Neutrophil (primary cell): ENCODE data around the gene CDR2.

Source experiments
- H3K27ac ChIP-seq: fragments of 200-600 bp; sonication (generic); 2 replicates; pipeline ENCODE4 v1.5.1; 2016; ENCODE audit warnings: mild to moderate bottlenecking, moderate library complexity
- H3K27me3 ChIP-seq: fragments of 200-600 bp; sonication (generic); 2 replicates; pipeline ENCODE4 v1.6.0; 2016; ENCODE audit warnings: mild to moderate bottlenecking
- H3K36me3 ChIP-seq: fragments of 200-600 bp; sonication (generic); 2 replicates; pipeline ENCODE4 v1.5.1; 2017
- H3K4me1 ChIP-seq, 2 experiments: fragments of 200-600 bp in 1 of 2; sonication (generic) in 1 of 2; 1 replicate in 1 of 2; 2 replicates in 1 of 2; pipeline versions ENCODE4 v1.5.1 to v1.6.1; 2013 to 2016; ENCODE audit warnings: low read depth in 1 of 2, low read length in 1 of 2, mild to moderate bottlenecking in 1 of 2, moderate library complexity in 1 of 2; ENCODE audit not compliant: control insufficient read depth in 1 of 2, insufficient read depth in 1 of 2
- H3K4me3 ChIP-seq, 2 experiments: fragments of 200-600 bp in 1 of 2; sonication (generic) in 1 of 2; 1 replicate in 1 of 2; 2 replicates in 1 of 2; pipeline ENCODE4 v1.5.1; 2013 to 2016; ENCODE audit warnings: low read depth in 1 of 2, low read length in 1 of 2, mild to moderate bottlenecking in 1 of 2, moderate library complexity in 1 of 2
- H3K9me3 ChIP-seq: fragments of 200-600 bp; sonication (generic); 2 replicates; pipeline ENCODE4 v1.5.1; 2016
- CTCF ChIP-seq: fragments of 200-600 bp; sonication (generic); IDR thresholded peaks from 2 replicates; pipeline ENCODE4 v1.5.1; 2016; ENCODE audit warnings: antibody characterized with exemption

CDR2 gene

GRCh38 chr16:22342082-22342481 is 32.3 kb downstream of the CDR2 start:
- H3K9me3 ChIP-seq, result no peaks in the 10 kb centered on the region
- no peak overlapping the region for H3K4me3 ChIP-seq
- H3K27me3 ChIP-seq, result no peaks in the 10 kb centered on the region
- H3K36me3 ChIP-seq, result peaks cover 9% of the 10 kb centered on the region
- no peaks in the 10 kb centered on the region for H3K4me1 ChIP-seq
- no peak for TF ChIP-seq CTCF
- H3K27ac ChIP-seq, result no peak overlapping the region

GRCh38 chr16:22340945-22341344 is 33.5 kb downstream of the CDR2 start:
- H3K27me3 ChIP-seq, result no peaks in the 10 kb centered on the region
- no peaks in the 10 kb centered on the region for H3K36me3 ChIP-seq
- no peak overlapping the region for H3K4me3 ChIP-seq
- H3K4me1 ChIP-seq, result no peaks in the 10 kb centered on the region
- no peak for TF ChIP-seq CTCF
- H3K27ac ChIP-seq, result no peak overlapping the region
- no peaks in the 10 kb centered on the region for H3K9me3 ChIP-seq

GRCh38 chr16:22337849-22338635 is 36.4 kb downstream of the CDR2 start:
- no peak for TF ChIP-seq CTCF
- Histone ChIP-seq H3K27me3 (no peaks in the 10 kb centered on the region), H3K4me3 (no peak overlapping the region), H3K4me1 (no peaks in the 10 kb centered on the region), H3K36me3 (peaks cover 16% of the 10 kb centered on the region), H3K27ac (no peak overlapping the region), H3K9me3 (no peaks in the 10 kb centered on the region)

- no peaks in the 10 kb centered on the region for H3K4me1 ChIP-seq
- no peaks in the 10 kb centered on the region for H3K9me3 ChIP-seq
- no peak overlapping the region for H3K4me3 ChIP-seq
- no peak overlapping the region for H3K27ac ChIP-seq
- H3K36me3 ChIP-seq, result peaks cover 22% of the 10 kb centered on the region
- no peak for TF ChIP-seq CTCF
- H3K27me3 ChIP-seq, result no peaks in the 10 kb centered on the region
Observed at GRCh38 chr16:22337045-22337444, 37.4 kb downstream of the CDR2 start.

- TF ChIP-seq CTCF, result no peak
- Histone ChIP-seq H3K27me3 (no peaks in the 10 kb centered on the region), H3K4me1 (no peaks in the 10 kb centered on the region), H3K9me3 (no peaks in the 10 kb centered on the region), H3K36me3 (peaks cover 23% of the 10 kb centered on the region), H3K4me3 (no peak overlapping the region), H3K27ac (no peak overlapping the region)
Observed at GRCh38 chr16:22336581-22336980, 37.8 kb downstream of the CDR2 start.
